ENCODE data around the gene NLGN1. TPM values are rescaled to one million over a fixed set of nuclear protein-coding genes. Genes with fewer than 3 reads are reported as not detected.

The NLGN1 gene
- total RNA-seq, 1 experiment from 2014 or later: not detected

DNA sequence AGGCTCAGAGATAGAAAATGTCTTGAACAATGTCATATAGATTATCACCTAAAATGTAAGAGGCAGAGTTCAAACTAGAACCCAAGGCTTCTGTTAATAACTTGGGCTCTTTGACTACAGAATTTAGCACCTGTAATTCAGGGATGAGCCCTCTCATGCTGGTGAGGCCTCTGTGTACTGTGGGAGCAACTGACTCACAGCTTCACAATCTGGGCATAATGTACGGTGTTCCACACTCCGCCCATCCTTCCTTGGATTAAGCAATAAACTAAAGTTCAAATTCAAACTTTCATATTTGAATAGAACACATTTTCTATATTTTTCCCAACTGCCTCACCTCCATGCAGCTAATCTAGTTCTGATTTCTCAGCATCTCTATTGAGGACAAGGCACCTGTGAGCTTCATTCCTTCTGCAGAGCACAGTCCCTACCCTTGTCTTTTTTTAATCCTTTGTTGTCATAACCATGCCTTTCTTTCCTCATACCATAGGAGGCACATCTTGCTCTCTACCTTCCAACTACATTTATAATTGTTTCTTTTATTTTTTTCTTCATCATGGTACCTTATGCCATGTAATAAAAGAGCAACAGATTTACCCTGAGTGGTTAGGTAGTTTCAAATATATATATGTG lies 392.1 kb downstream of the NLGN1 start:
- POLR2A ChIA-PET: no interaction called here
- TF ChIP-seq FOSL1 (IDR thresholded peaks at IDR 0.05; ENCODE audit: low read depth): no peak
- no peak for TF ChIP-seq RAD21 (IDR thresholded peaks at IDR 0.05; ENCODE audit: low read depth)
- TF ChIP-seq, protein P1, sequence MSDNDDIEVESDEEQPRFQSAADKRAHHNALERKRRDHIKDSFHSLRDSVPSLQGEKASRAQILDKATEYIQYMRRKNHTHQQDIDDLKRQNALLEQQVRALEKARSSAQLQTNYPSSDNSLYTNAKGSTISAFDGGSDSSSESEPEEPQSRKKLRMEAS (IDR thresholded peaks at IDR 0.05): no peak
- TF ChIP-seq, protein P2, sequence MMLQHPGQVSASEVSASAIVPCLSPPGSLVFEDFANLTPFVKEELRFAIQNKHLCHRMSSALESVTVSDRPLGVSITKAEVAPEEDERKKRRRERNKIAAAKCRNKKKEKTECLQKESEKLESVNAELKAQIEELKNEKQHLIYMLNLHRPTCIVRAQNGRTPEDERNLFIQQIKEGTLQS (IDR thresholded peaks at IDR 0.05): no peak
- TF ChIP-seq POLR2AphosphoS5 (IDR thresholded peaks at IDR 0.05; ENCODE audit: low read depth, low read length): no peak
- TF ChIP-seq, protein P3, sequence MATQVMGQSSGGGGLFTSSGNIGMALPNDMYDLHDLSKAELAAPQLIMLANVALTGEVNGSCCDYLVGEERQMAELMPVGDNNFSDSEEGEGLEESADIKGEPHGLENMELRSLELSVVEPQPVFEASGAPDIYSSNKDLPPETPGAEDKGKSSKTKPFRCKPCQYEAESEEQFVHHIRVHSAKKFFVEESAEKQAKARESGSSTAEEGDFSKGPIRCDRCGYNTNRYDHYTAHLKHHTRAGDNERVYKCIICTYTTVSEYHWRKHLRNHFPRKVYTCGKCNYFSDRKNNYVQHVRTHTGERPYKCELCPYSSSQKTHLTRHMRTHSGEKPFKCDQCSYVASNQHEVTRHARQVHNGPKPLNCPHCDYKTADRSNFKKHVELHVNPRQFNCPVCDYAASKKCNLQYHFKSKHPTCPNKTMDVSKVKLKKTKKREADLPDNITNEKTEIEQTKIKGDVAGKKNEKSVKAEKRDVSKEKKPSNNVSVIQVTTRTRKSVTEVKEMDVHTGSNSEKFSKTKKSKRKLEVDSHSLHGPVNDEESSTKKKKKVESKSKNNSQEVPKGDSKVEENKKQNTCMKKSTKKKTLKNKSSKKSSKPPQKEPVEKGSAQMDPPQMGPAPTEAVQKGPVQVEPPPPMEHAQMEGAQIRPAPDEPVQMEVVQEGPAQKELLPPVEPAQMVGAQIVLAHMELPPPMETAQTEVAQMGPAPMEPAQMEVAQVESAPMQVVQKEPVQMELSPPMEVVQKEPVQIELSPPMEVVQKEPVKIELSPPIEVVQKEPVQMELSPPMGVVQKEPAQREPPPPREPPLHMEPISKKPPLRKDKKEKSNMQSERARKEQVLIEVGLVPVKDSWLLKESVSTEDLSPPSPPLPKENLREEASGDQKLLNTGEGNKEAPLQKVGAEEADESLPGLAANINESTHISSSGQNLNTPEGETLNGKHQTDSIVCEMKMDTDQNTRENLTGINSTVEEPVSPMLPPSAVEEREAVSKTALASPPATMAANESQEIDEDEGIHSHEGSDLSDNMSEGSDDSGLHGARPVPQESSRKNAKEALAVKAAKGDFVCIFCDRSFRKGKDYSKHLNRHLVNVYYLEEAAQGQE (IDR thresholded peaks at IDR 0.05; ENCODE audit: low read depth): no peak
- TF ChIP-seq CBX3 (IDR thresholded peaks at IDR 0.05; ENCODE audit: low read depth): no peak
- TF ChIP-seq ZNF274 (IDR thresholded peaks at IDR 0.05; ENCODE audit: low read depth, low read length): no peak
- TF ChIP-seq JUND (IDR thresholded peaks at IDR 0.05): no peak
- no peak for TF ChIP-seq EGR1 (IDR thresholded peaks at IDR 0.05; ENCODE audit: low read depth)
- no peak for TF ChIP-seq POLR2A (IDR thresholded peaks at IDR 0.05; ENCODE audit: borderline replicate concordance, extremely low read depth, insufficient read depth, insufficient read length)
- TF ChIP-seq SRF (IDR thresholded peaks at IDR 0.05; ENCODE audit: low read depth): no peak
- TF ChIP-seq ZFX (IDR thresholded peaks at IDR 0.05): no peak
- no peak for DNase-seq (ENCODE audit: low read depth, low spot score)

More for the DNA sequence above, 392.1 kb downstream of the NLGN1 start:
- no peak; the same call in 1 of the 2 replicates for ATAC-seq
- no peak overlapping the region for H3K4me2 ChIP-seq (ENCODE audit: low read length)
- no peaks in the 10 kb centered on the region for H3K9me2 ChIP-seq (ENCODE audit: insufficient read depth)
- no peaks in the 10 kb centered on the region for H3K9me3 ChIP-seq (ENCODE audit: control insufficient read depth in 1 of 2, insufficient read depth in 1 of 2, low read depth in 1 of 2, low read length in 2 of 2)
- no peaks in the 10 kb centered on the region for H3K79me2 ChIP-seq (ENCODE audit: insufficient read depth, low read length)
- H2AFZ ChIP-seq (ENCODE audit: low read depth, low read length, poor library complexity, severe bottlenecking): no peak overlapping the region
- no peaks in the 10 kb centered on the region for H4K20me1 ChIP-seq (ENCODE audit: insufficient read depth)
- no peak overlapping the region for H3K27ac ChIP-seq (ENCODE audit: low read depth, low read length)
- CTCF ChIA-PET: no interaction called here
- no peaks in the 10 kb centered on the region for H3K36me3 ChIP-seq (ENCODE audit: control insufficient read depth in 1 of 2, insufficient read depth in 2 of 2, low read length in 2 of 2)
- BruUV-seq (replicated peaks): no TSS peak
- no peaks in the 10 kb centered on the region for H3K27me3 ChIP-seq (ENCODE audit: insufficient read depth, low read length)
- intact Hi-C loops (cut with micrococcal nuclease): no loop called here
- no peaks in the 10 kb centered on the region for H3K4me1 ChIP-seq (ENCODE audit: control insufficient read depth in 1 of 2, insufficient read depth in 2 of 2, low read length in 2 of 2)
- H3K9ac ChIP-seq (ENCODE audit: low read length): no peak overlapping the region
- RAD21 ChIA-PET (ENCODE audit: low non-redundant PET in 1 of 2, low total read pairs in 2 of 2, uncharacterized antibody in 2 of 2, unreplicated experiment in 2 of 2): no interaction called here
- no peak overlapping the region for H3K4me3 ChIP-seq (replicated peaks in 1 of 2; ENCODE audit: low read depth in 1 of 2, low read length in 2 of 2)
